Measurements from ENCODE around the gene CGRRF1.

DNA sequence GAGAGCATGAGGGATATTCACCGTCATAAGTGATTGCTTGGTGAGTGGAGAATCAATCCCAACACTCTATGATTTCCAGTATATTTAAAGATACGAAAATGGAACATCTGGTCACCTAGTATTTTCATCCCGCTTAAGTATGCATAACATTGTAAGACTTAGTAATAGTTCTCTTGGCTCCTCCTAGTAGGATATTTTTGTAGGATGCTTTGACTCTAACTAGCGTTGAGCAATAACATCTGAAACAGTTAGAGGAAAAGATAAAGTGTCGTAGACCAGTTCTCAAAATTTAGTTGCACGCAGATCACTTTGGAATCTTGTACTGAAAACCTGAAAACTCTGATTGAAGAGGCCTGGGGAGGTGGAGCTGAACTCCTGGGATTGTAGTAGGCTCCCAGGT lies 64.8 kb downstream of the CGRRF1 start:
- TF ChIP-seq, protein P1, sequence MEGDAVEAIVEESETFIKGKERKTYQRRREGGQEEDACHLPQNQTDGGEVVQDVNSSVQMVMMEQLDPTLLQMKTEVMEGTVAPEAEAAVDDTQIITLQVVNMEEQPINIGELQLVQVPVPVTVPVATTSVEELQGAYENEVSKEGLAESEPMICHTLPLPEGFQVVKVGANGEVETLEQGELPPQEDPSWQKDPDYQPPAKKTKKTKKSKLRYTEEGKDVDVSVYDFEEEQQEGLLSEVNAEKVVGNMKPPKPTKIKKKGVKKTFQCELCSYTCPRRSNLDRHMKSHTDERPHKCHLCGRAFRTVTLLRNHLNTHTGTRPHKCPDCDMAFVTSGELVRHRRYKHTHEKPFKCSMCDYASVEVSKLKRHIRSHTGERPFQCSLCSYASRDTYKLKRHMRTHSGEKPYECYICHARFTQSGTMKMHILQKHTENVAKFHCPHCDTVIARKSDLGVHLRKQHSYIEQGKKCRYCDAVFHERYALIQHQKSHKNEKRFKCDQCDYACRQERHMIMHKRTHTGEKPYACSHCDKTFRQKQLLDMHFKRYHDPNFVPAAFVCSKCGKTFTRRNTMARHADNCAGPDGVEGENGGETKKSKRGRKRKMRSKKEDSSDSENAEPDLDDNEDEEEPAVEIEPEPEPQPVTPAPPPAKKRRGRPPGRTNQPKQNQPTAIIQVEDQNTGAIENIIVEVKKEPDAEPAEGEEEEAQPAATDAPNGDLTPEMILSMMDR (conservative IDR thresholded peaks at IDR 0.05; ENCODE audit: low read depth, low read length), result no peak
- TF ChIP-seq EZH2 (IDR thresholded peaks at IDR 0.05; ENCODE audit: borderline replicate concordance, low read depth, low read length, poor library complexity, severe bottlenecking), result no peak

Data from A673 (cell line).